RWPE1 (cell line): ENCODE measurements around the gene STEAP1B.

Experiments used
- CTCF ChIA-PET: fragments of 350-600 bp; sonication (Branson Sonifier 250); formaldehyde crosslinking; extraction: SDS; loops from one replicate; lab custom pipeline; 2021; lab: Yijun Ruan, JAX
- POLR2A ChIA-PET: fragments of 400-600 bp; formaldehyde crosslinking; extraction: SDS; loops from one replicate; lab custom pipeline; 2020; ENCODE audit warnings: antibody characterized with exemption; ENCODE audit not compliant: low non-redundant PET; lab: Yijun Ruan, JAX
- DNase-seq: peaks from one replicate; pipeline ENCODE4 v3.0.0; 2012; ENCODE audit warnings: low spot score
- H3K27ac ChIP-seq: fragments of 450-650 bp; 2 replicates; pipeline ENCODE4 v1.5.1; 2017
- TF ChIP-seq, protein P1 (sequence below): fragments of 450-650 bp; conservative IDR thresholded peaks from 2 replicates; pipeline ENCODE4 v1.5.1; 2017; ENCODE audit warnings: low read depth, mild to moderate bottlenecking

STEAP1B gene

DNA sequence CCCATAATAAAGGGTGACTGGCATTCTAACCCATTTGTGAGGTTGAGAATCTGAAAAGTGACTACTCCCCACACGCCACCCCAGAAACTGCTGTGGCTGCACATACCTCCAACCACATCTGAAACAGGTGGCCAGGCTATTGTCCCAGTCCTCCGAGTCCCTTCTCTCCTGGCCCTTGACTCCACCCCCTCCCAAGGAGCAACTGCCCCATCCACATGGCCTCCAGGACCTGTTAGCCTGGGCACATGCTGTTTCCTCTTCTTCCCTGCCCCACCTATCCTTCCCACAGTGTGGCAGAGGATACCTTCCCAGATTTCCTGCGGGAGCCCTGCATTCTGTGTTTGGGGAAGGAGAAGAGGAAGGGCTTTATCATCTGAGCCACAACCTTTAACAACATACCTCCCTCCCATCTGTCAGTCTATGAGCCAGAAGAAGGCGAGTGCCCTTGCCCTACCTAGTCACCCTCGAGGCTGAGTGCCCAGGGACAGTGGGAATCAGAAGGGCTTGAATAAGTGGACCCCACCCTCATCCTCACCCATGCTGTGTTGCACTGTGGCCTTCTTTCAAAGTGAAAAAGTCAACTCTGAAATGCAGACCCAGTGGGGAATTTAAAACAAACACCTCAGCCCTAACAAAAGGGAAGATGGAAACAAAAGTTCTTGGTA is 11.9 kb downstream of the STEAP1B start:
- no peak overlapping the region for H3K27ac ChIP-seq
- ChIA-PET CTCF (no interaction called here), POLR2A (no interaction called here)
- DNase-seq = no peak
- TF ChIP-seq, protein P1, sequence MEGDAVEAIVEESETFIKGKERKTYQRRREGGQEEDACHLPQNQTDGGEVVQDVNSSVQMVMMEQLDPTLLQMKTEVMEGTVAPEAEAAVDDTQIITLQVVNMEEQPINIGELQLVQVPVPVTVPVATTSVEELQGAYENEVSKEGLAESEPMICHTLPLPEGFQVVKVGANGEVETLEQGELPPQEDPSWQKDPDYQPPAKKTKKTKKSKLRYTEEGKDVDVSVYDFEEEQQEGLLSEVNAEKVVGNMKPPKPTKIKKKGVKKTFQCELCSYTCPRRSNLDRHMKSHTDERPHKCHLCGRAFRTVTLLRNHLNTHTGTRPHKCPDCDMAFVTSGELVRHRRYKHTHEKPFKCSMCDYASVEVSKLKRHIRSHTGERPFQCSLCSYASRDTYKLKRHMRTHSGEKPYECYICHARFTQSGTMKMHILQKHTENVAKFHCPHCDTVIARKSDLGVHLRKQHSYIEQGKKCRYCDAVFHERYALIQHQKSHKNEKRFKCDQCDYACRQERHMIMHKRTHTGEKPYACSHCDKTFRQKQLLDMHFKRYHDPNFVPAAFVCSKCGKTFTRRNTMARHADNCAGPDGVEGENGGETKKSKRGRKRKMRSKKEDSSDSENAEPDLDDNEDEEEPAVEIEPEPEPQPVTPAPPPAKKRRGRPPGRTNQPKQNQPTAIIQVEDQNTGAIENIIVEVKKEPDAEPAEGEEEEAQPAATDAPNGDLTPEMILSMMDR = no peak

DNA sequence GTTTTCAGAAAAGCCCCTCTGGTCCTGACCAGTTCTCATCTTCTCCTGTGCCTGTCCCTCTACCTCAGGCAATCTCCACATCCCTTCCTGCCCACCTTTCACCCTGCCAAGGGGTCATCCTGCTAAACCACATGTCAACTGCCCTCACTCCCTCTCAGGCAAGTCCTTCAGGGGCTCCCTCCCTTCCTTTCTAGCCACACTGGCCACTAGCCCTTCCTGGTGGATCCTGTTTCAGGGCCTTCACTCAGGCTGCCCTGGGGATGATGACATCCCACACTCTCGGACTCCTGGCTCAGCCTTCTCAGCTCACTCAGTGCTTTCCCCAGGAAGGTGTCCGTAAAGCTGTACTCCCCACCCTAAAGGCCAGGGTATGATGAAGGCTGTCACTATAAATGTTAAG is 13.4 kb downstream of the STEAP1B start:
- TF ChIP-seq, protein P1 = no peak
- POLR2A ChIA-PET = no interaction called here
- no peak overlapping the region for H3K27ac ChIP-seq
- CTCF ChIA-PET = no interaction called here
- no peak for DNase-seq

DNA sequence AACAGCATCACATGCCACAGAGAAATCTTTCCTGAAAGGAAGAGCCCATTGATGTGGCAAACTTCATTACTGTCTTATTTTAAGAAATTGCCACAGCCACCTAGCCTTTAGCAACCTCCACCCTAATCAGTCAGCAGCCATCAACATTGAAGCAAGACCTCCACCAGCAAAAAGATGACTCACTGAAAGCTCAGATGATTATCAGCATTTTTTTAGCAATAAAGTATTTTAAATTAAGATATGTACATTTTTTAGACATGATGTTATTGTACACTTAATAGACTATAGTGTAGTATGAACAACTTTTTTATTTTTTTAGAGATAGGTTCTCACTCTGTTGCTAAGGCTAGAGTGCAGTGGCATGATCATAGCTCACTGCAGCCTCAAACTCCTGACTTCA is 14.8 kb downstream of the STEAP1B start:
- POLR2A ChIA-PET = no interaction called here
- H3K27ac ChIP-seq = no peak overlapping the region
- DNase-seq = no peak
- TF ChIP-seq, protein P1 = no peak
- CTCF ChIA-PET = interaction anchor here (0.6 to 0.9 kb wide), 3 partner anchors 242 to 375 kb away, joined by 3 to 8 read pairs (median 5); partner anchors contain the start of gene IL6

DNA sequence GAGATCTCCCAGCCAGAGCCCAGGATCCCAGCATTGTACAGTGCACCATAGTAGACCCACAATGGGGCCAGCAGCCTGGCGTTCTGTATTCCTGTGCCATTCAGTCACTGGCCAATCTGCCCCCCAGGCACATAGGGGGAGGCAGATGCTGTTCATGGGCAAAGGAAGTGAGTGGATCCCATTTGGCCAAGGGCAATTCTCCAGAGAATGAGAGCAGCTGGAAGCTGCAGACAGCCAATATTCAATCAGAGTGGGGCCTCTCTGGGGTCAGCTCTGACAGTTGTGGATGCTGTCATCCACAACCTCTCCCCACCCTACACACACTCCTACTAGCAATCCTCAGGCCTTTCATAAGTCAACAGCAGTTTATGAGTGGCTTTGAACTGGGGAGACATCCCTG is 17.5 kb downstream of the STEAP1B start:
- H3K27ac ChIP-seq = no peak overlapping the region
- ChIA-PET CTCF (no interaction called here), POLR2A (no interaction called here)
- TF ChIP-seq, protein P1 = no peak
- no peak for DNase-seq

DNA sequence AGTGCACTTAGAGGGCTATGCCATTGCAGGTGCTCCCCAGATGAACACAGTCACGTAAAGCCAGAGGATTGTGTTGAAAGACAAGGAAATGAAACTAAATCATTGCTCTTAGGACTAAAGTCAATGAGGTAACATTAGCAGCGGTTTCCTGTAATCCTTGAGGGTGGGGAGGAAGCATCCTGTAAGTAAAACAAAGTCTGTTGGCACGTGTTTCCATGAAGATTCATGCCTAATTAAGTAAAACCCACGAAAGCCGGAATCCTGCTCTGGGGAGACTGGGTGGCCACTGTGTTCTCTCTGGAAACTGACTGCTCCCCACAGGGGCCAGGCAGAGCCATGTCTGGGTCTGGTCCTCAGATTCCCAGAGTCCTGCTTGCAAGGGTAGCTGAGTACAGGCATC is 18.3 kb downstream of the STEAP1B start:
- ChIA-PET POLR2A (no interaction called here), CTCF (no interaction called here)
- no peak overlapping the region for H3K27ac ChIP-seq
- TF ChIP-seq, protein P1 = no peak
- DNase-seq = no peak

DNA sequence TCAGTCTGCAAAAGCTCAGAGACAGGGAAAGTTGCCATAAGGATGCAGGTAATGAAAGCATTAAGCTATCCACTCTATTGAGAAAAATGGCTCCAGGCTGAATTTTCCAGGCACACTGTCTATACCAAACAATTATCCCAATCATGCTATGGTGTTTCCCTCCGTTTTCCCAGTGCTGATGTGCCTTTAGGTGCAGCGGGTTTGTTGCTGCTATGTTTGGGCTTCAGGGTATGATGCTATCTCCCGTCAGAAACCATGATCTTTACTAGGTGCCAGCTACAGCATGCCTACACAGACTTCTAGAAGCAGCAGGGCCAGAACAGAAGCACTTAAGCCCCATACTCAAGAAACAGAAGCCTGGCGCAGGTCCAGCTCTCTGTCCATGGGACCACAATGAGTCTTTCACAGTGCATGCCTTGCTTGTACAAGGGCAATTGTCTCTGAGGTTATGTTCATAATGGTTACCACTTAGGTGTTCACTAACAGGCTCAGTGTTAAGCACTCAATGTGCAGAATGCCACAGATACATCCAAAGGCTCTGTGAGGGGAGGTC is 19.4 kb downstream of the STEAP1B start:
- ChIA-PET POLR2A (no interaction called here), CTCF (interaction anchor here (0.6 kb wide), 2 partner anchors 200 to 403 kb away, joined by 4 to 6 read pairs; no protein-coding TSS in a partner anchor)
- DNase-seq = no peak
- TF ChIP-seq, protein P1 = no peak
- no peak overlapping the region for H3K27ac ChIP-seq
